ENCODE results near the gene SLC31A2. TPM values are rescaled to one million over a fixed set of nuclear protein-coding genes. Genes with fewer than 3 reads are reported as not detected.

Gene SLC31A2
- polyA plus RNA-seq, 1 of the 3 experiments (the other 2 are of a cell fraction): 6.4 TPM

DNA sequence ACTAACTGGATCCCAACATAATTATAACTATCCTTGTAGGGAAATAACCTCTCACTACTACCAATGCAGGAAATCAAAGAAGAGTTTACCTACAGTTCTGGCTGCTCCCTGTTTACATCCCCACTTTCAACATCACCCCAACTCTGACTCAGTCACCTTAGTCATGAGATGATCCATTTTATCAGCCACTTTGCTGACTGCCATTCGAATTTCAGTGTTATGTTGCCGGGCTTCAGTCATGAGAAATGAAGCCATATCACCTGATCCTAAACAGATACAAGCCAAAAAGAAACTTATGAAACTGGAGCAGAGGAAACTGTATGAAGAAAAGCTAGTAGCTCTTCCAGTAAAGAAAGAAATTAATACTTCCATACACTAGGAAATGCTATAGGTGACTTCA, 33.7 kb downstream of the SLC31A2 start:
- POLR2A ChIA-PET: no interaction called here
- Histone ChIP-seq H3K9ac (no peak overlapping the region), H3K4me3 (ENCODE audit: low read depth in 2 of 2, low read length in 1 of 2) (no peak overlapping the region)

DNA sequence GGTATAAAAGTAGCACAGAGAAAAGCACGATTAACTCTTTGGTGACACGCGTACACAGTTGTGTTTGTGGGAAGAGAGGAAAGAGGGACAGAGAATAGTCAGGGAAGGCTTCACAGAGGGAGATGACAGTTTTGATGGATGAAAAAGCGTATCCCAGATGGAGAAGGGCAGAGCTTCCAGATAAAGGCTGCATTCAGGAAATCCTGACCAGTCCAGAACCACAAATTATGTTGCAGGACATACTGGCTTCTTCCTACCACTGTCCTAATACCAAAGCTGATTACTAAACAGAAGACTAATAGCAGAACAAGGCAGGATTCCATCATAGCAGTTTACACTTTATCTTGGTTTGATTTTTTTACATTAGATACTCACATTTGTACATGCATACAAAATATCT, 34.5 kb downstream of the SLC31A2 start:
- TF ChIP-seq EZH2phosphoT487 (IDR thresholded peaks at IDR 0.05; ENCODE audit: borderline replicate concordance, low read depth) (no peak), MXI1 (IDR thresholded peaks at IDR 0.05; ENCODE audit: low read depth, low read length) (no peak), TCF12 (IDR thresholded peaks at IDR 0.05) (no peak), NFIC (IDR thresholded peaks at IDR 0.05; ENCODE audit: borderline replicate concordance) (no peak)
- TF ChIP-seq, protein P1, sequence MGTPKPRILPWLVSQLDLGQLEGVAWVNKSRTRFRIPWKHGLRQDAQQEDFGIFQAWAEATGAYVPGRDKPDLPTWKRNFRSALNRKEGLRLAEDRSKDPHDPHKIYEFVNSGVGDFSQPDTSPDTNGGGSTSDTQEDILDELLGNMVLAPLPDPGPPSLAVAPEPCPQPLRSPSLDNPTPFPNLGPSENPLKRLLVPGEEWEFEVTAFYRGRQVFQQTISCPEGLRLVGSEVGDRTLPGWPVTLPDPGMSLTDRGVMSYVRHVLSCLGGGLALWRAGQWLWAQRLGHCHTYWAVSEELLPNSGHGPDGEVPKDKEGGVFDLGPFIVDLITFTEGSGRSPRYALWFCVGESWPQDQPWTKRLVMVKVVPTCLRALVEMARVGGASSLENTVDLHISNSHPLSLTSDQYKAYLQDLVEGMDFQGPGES (IDR thresholded peaks at IDR 0.05; ENCODE audit: low read depth, low read length): no peak
- TF ChIP-seq, protein P2, sequence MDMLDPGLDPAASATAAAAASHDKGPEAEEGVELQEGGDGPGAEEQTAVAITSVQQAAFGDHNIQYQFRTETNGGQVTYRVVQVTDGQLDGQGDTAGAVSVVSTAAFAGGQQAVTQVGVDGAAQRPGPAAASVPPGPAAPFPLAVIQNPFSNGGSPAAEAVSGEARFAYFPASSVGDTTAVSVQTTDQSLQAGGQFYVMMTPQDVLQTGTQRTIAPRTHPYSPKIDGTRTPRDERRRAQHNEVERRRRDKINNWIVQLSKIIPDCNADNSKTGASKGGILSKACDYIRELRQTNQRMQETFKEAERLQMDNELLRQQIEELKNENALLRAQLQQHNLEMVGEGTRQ (IDR thresholded peaks at IDR 0.05; ENCODE audit: borderline replicate concordance, low read depth, low read length): no peak
- Histone ChIP-seq H3K79me2 (ENCODE audit: insufficient read depth) (no peaks in the 10 kb centered on the region), H3F3A (replicated peaks; ENCODE audit: insufficient read depth) (peaks cover 4% of the 10 kb centered on the region), H3K36me3 (replicated peaks in 1 of 2; ENCODE audit: control insufficient read depth in 1 of 2, insufficient read depth in 2 of 2, low read length in 1 of 2) (peaks cover 52 to 93% of the 10 kb centered on the region in 2 experiments), H2AFZ (ENCODE audit: low read depth) (no peak overlapping the region), H3K9me2 (no peaks in the 10 kb centered on the region), H4K20me1 (ENCODE audit: insufficient read depth) (no peaks in the 10 kb centered on the region), H3K4me1 (ENCODE audit: control insufficient read depth in 1 of 2, insufficient read depth in 2 of 2, low read depth in 1 of 2, low read length in 1 of 2) (no peaks in the 10 kb centered on the region), H3K4me2 (no peak overlapping the region), H3K9me3 (no peaks in the 10 kb centered on the region), H3K27me3 (ENCODE audit: insufficient read depth) (no peaks in the 10 kb centered on the region), H3K27ac (ENCODE audit: low read depth in 2 of 2, low read length in 1 of 2) (no peak overlapping the region), H3K4me3 (ENCODE audit: low read depth in 2 of 2, low read length in 1 of 2) (no peak overlapping the region), H3K9ac (no peak overlapping the region)
- POLR2A ChIA-PET: no interaction called here
- 94% methylated on average over 4 of the region's 4 CpGs for WGBS (ENCODE audit: low lambda C conversion rate)
- CTCF ChIA-PET: interaction anchor here (1.6 to 2.6 kb wide), 2 partner anchors 12 to 17 kb away, joined by 3 to 9 read pairs; no protein-coding TSS in a partner anchor
- DNase-seq: no peak

More for the DNA sequence above, 33.7 kb downstream of the SLC31A2 start:
- H3K4me2 ChIP-seq: no peak overlapping the region
- no peaks in the 10 kb centered on the region for H4K20me1 ChIP-seq (ENCODE audit: insufficient read depth)
- peaks cover 4% of the 10 kb centered on the region for H3F3A ChIP-seq (replicated peaks; ENCODE audit: insufficient read depth)
- TF ChIP-seq JUND (IDR thresholded peaks at IDR 0.05) (no peak), GATA2 (CRISPR knock-in tag; IDR thresholded peaks at IDR 0.05) (no peak), MXI1 (IDR thresholded peaks at IDR 0.05; ENCODE audit: low read depth, low read length) (no peak), EZH2phosphoT487 (IDR thresholded peaks at IDR 0.05; ENCODE audit: borderline replicate concordance, low read depth) (no peak), FOXM1 (IDR thresholded peaks at IDR 0.05; ENCODE audit: low read depth) (no peak), RFX5 (IDR thresholded peaks at IDR 0.05; ENCODE audit: low read length) (no peak), TEAD4 (IDR thresholded peaks at IDR 0.05; ENCODE audit: borderline replicate concordance, insufficient read depth) (no peak), NFIC (IDR thresholded peaks at IDR 0.05; ENCODE audit: borderline replicate concordance) (no peak), YY1 (IDR thresholded peaks at IDR 0.05; ENCODE audit: low read depth) (no peak), SIN3A (IDR thresholded peaks at IDR 0.05; ENCODE audit: borderline replicate concordance, low read depth, low read length) (no peak), RCOR1 (IDR thresholded peaks at IDR 0.05; ENCODE audit: low read length) (no peak), MEF2A (IDR thresholded peaks at IDR 0.05; ENCODE audit: borderline replicate concordance, low read depth) (no peak), POLR2AphosphoS5 (IDR thresholded peaks at IDR 0.05; ENCODE audit: low read depth, low read length) (no peak), NRF1 (IDR thresholded peaks at IDR 0.05; ENCODE audit: low read depth, low read length) (no peak), RAD21 (IDR thresholded peaks at IDR 0.05; ENCODE audit: low read length) (no peak)
- TF ChIP-seq, protein P3, sequence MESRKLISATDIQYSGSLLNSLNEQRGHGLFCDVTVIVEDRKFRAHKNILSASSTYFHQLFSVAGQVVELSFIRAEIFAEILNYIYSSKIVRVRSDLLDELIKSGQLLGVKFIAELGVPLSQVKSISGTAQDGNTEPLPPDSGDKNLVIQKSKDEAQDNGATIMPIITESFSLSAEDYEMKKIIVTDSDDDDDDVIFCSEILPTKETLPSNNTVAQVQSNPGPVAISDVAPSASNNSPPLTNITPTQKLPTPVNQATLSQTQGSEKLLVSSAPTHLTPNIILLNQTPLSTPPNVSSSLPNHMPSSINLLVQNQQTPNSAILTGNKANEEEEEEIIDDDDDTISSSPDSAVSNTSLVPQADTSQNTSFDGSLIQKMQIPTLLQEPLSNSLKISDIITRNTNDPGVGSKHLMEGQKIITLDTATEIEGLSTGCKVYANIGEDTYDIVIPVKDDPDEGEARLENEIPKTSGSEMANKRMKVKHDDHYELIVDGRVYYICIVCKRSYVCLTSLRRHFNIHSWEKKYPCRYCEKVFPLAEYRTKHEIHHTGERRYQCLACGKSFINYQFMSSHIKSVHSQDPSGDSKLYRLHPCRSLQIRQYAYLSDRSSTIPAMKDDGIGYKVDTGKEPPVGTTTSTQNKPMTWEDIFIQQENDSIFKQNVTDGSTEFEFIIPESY (IDR thresholded peaks at IDR 0.05; ENCODE audit: borderline replicate concordance, low read depth): no peak
- TF ChIP-seq, protein P2 (IDR thresholded peaks at IDR 0.05; ENCODE audit: borderline replicate concordance, low read depth, low read length): no peak
- peaks cover 54 to 89% of the 10 kb centered on the region in 2 experiments for H3K36me3 ChIP-seq (replicated peaks in 1 of 2; ENCODE audit: control insufficient read depth in 1 of 2, insufficient read depth in 2 of 2, low read length in 1 of 2)
- H3K79me2 ChIP-seq (ENCODE audit: insufficient read depth): no peaks in the 10 kb centered on the region
- H3K4me1 ChIP-seq (ENCODE audit: control insufficient read depth in 1 of 2, insufficient read depth in 2 of 2, low read depth in 1 of 2, low read length in 1 of 2): no peaks in the 10 kb centered on the region
- no peak for DNase-seq
- no peaks in the 10 kb centered on the region for H3K27me3 ChIP-seq (ENCODE audit: insufficient read depth)
- H3K27ac ChIP-seq (ENCODE audit: low read depth in 2 of 2, low read length in 1 of 2): no peak overlapping the region
- no peak overlapping the region for H2AFZ ChIP-seq (ENCODE audit: low read depth)
- 84% methylated on average over 2 of the region's 2 CpGs for WGBS (ENCODE audit: low lambda C conversion rate)
- no peaks in the 10 kb centered on the region for H3K9me3 ChIP-seq
- no peaks in the 10 kb centered on the region for H3K9me2 ChIP-seq
- CTCF ChIA-PET: interaction anchor here (1.6 to 2.6 kb wide), 2 partner anchors 11 to 17 kb away, joined by 3 to 9 read pairs; no protein-coding TSS in a partner anchor

Data from SK-N-SH (cell line).